Sciatic nerve (tissue), 2 donors: ENCODE data around the gene SLC25A45. TPM values are rescaled to one million over a fixed set of nuclear protein-coding genes. Genes with fewer than 3 reads are reported as not detected.
A peak's percentile ranks its signal among the peaks of the same experiment; 100 is the strongest.

Source experiments
- ATAC-seq: fragments of 200-7000 bp; cut with Tn5 transposase; one replicate; pipeline ENCODE4 v1.9.1; 2020; ENCODE audit warnings: mild to moderate bottlenecking, moderate library complexity
- DNase-seq: peaks from one replicate; pipeline ENCODE4 v3.0.0-alpha.2; 2020; ENCODE audit warnings: low spot score
- intact Hi-C: fragments of 100-400 bp; cut with DNase I; formaldehyde crosslinking; loops from one replicate; pipeline ENCODE4 v1.14.2; 2022
- total RNA-seq: library from RNA; stranded (reverse); fragmentation: NEBNext Ultra II Directional; extraction: Animal tissue kit (Norgen Biotek cat#: 25700); gene quantifications from one replicate; pipeline ENCODE4 v1.2.1, GENCODE V29; 2021
- donor health status: DM: no; HTN: no; CAD: no.
- donor health status: DM: no; HTN: no; CAD: no.

Gene SLC25A45
- total RNA-seq, 1 donor from 2014 or later: 12.0 TPM

DNA sequence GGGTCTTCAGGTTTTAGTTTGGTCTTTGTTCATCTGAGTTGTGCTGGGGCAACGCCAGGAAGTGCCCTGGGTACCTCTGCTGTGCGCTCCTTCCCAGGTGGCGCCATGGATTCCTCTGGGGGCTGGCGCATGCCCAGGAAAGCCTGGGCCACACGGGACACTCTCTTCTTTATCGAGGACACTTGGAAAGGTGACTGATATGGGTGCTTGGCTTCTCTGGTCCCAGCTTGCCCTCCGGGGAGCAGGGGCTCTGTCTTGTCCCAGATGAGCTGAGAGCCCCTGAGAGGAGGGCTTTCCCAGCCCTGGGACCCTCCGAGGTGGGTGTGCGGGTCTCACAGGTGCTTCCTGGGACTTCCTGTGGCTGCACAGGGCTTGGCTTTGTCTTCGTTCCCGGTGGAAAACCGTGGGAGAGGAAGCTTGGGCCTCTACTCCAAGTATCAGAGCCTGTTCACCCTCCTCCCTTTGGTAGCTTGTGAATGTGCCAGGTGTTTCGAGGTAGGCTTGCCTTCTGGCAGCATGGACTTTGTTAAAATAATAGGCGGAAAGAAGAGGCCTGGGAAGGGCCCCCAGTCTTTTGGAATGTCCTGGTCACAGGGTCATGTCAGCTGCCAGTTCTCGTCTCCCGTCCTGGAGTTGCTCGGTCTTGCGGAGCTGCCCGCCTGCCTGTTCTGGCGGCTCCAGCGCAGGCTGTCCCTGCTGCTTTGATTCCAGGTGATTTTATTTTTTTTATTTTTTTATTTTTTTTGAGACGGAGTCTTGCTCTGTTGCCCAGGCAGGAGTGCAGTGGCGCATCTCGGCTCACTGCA, 30.0 kb upstream of the SLC25A45 start:
- ATAC-seq (no peak), DNase-seq (peak; percentile 63)
- intact Hi-C loops: no loop called here

DNA sequence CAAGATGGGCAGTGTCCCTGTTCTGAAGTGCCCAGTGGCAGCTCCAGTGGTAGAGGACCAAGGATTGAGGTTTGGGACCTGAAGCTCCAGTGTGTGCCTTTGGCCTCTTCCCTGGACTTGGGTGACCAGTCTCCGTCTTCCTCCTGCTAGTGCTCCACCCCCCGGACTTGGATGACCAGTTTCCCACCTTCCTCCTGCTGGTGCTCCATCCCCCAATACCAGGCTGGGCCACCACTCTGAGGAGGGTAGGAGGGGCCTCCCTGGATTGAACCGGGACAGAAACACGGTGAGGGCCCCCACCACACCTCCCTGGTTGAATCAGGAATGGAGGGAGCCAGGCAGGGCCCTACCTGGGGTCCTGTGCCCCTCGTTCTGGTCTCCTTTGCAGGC, 29.2 kb upstream of the SLC25A45 start:
- DNase-seq (peak; percentile 49), ATAC-seq (no peak)
- intact Hi-C loops: no loop called here

DNA sequence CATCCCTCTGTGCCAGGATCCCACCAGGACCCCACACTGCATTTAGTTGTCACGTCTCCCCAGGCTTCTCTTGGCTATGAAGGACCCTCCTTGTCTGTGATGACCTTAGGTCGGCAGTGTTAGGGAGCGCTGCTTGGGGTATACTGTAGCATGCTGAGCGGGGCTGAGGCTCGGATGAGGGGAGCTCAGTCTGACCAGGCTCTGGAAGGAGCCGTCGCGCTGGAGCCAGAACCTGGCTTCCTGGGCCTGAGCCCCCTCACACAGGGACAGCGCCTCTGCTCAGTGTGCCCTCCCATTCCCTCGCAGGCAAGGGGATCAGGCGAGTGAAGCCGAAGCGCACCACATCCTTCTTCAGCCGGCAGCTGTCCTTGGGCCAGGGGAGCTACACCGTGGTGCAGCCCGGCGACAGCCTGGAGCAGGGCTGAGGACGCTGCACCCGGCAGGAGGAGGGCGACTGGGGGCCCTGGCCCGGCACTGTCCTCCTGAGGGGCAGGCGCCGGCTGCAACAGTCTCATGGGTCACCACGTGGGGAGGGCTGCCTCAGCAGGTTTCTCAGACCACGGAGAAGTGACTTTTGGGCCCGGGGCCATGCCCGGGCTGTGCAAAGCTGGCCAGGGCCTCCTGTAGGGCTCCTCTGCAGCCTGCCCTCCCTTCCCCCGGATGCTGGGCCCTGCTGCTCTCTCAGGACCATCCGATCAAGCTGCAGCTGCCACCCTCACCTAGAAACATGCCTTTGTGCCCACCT, 28.7 kb upstream of the SLC25A45 start:
- DNase-seq (peak; percentile 59), ATAC-seq (no peak)
- intact Hi-C loops: no loop called here

DNA sequence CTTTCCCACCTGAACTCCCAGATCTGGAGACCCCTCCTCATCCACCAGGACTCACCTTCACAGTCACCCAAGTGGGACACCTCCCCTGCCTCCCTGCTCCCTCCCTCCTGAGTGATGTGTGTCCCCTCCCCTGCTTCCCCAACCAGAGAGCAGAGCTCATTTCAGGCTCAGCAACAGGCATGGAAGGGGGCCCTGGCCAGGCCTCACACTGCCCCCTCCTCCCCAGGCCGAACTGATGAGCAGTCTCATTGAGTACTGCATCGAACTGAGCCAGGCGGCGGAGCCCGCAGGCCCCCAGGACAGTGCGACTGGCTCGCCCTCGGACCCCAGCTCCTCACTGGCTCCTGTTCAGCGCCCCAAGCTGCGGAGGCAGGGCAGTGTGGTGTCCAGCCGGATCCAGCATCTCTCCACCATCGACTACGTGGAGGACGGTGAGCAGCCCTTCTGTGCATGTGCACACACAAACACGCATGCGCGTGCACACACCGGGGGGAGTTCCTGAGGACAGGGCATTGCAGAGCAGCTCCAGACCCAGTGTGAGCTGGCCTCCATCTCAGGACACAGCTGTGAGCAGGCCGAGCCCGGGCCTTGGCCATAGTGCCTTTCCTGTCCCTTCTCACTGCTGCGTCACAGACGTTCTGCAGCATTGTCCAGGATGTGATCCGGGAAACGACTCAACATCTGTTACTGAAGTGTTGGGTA, 22.3 kb upstream of the SLC25A45 start:
- ATAC-seq: no peak
- DNase-seq: no peak
- intact Hi-C loops: no loop called here

DNA sequence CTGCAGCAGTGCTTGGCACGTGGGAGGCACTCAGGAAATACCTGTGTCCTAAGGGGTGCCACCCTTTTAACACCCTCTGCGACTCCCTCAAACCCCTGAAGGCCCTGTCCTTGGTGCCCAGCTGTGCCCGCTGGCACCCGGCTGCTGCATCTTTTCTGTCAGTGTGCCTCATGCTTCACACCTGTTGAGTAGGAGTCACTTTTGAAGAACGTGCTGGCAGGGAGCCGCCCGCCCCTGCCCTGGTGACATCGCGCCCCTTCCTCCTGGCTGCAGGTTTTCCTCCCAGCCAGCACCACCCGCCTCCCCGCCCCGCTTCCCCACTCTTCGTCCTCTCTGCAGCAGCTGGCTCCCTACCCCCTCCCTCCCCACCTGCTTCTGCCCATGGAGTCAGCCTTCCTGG, 21.8 kb upstream of the SLC25A45 start:
- DNase-seq (no peak), ATAC-seq (peak; percentile 5)
- intact Hi-C loops: no loop called here

DNA sequence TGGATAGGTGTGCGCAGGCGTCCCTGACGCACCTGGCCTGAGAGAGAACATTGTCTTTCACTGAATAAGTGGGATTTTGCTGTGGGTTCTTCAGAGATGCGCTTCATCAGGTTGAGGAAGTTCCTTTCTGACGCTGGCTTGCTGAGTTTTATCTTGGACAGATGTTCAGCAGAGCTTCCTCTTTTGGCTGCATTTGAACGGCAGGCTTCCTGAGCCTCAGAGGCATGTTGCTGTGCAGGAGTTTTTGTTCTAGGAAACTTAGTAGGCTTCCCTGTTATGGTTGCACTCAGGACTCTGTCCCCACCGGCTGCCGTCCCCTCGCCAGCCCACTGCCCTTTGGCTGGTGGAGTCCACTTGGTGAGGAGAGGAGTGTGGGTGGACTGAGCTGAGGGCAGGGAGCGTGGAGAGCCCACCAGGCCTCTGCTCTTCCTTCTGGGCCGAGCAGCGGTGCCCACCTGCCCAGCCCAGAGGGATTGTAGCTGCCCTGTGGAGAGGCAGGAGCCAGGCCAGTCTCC, 21.2 kb upstream of the SLC25A45 start:
- peak; percentile 38 for ATAC-seq
- intact Hi-C loops: no loop called here
- DNase-seq: no peak

DNA sequence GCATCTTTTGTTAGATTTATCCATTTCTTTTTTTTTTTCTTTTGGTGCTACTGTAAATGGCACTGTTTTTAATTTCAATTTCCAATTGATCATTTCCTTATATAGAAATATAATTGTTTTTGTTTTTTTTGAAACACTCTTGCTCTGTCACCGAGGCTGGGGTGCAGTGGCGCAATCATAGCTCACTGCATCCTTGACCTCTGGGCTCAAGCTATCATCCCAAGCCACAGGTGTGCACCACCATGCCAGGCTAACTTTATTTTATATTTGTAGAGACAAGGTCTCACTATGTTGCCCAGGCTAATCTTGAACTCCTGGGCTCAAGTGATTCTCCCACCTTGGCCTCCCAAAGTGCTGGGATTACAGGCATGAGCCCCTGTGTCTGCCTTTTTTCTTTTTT, 20.3 kb upstream of the SLC25A45 start:
- DNase-seq (no peak), ATAC-seq (no peak)
- intact Hi-C loops: no loop called here

DNA sequence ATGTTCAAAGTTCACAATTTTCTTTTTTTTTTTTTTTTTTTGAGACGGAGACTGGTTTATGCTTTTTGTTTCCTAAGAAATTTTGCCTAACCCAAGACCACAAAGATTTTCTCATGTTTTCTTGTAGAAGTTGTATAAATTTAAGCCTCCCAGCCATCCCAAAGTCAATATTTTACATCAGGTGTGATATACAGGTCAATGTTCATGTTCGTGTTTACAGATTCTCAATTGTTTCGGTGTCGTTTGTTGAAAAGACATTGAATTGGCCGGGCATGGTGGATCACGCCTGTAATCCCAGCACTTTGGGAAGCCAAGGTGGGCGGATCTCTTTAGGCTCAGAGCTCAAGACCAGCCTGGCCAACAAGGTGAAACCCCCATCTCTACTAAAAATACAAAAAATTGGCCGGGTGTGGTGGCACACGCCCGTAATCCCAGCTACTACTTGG, 19.4 kb upstream of the SLC25A45 start:
- DNase-seq (no peak), ATAC-seq (no peak)
- intact Hi-C loops: no loop called here

DNA sequence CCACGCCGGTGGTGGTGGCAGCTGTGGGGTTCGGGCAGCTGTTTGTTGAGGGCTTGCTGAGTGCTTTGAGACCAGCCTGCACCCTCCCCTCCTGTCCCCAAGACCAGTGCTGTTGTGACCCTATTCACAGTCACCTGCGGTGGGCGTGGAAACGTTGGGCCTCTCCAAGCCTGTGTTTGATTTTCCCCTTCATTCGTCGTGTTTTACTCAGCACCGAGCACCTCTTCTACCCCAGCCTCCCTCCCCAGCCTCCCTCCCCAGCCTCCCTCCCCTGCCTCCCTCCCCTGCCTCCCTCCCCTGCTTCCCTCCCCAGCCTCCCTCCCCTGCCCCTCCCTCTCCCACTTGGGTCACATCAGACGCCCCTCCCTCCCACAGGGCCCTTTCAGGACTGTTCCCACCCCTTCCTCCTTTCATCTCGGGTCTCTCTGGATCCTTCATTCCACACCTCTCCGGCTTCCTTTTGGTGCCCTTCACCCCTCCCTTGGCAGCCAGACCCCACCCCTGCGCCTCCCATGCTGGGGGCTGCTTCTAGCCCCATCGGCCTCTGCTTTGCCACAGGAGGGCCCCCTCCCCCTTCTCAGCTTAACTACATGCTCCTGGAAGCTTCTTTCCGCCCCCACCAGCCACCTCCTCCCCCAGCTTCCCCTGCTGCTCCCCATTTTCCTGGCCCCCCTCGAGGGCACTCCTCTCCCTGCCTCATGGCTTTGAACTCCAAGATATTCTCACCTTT, 18.8 kb upstream of the SLC25A45 start:
- DNase-seq (no peak), ATAC-seq (no peak)
- intact Hi-C loops: no loop called here

DNA sequence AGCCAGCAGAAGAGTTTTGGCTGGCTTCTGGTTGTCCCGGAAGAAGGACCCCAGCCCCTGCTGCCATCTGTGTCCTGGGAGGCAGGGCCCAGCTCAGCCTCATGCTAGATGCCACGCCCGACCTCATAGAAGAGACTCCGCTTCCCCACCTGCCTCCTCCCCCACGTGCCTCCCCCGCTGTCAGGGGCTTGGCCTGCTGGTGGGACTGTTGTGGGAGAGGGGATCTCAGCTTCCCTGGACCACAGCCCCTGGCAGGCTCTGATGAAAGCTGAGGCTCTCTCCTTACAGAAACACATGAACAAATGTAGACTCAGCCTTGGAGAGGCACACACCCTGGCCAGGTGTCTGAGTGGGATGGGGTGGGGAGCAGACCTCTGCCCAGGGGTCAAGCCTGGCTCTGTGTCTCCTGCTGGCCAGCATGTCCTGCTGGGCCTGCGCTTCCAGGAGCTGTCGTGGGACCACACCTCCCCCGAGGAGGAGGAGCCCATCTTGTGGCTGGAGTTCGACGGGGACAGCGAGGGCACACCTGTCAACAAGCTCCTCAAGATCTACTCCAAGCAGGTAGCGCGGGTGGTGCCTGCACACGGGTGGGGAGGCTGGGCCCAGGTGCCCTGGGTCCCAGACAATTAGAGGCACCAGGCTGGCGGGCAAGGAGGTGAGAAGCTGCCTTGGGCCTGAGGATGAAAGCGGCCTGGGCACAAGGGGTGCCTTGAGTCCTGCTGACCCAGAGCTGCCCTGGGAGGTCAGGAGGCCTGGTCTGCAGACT, 18.0 kb upstream of the SLC25A45 start:
- intact Hi-C loops: no loop called here
- no peak for ATAC-seq
- no peak for DNase-seq

DNA sequence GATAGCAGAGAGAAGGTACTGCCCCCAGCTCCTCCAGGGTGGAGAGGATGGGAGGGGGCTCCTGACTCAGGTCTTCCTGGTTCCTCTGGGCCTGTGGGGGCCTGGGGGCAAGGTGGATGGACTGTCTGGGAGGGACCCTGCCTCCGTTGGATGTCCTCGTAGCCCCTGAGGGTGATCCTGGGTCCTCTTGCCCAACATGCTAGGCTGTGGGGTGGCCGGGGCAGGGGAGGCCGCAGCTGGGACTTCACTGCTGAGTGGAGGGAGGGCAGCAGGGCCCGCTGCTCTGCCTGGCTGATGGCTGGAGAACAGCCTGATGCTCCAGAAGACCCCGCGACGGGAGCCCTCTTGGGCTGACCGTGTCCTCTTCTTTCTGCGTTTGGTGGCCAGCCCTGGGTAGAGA, 17.4 kb upstream of the SLC25A45 start:
- ATAC-seq (no peak), DNase-seq (no peak)
- intact Hi-C loops: no loop called here

DNA sequence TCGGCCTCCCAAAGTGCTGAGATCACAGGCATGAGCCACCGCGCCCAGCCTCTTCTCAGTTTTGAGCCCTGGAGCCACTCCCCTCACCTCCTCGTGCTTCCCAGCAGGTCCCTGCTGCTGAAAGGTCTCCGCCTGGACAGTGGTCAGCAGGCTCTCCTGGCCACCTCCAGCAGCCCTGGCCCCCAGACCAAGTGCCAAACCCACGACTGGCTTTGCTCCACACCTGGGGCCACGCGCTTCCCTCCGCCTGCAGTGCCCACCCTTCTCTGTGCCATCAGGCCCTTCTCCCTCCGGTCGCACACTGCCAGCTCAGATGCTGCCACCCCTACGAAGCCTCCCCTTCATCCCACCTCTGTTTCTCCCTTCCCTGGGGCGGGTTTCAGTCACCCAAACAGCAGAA, 16.8 kb upstream of the SLC25A45 start:
- intact Hi-C loops: no loop called here
- ATAC-seq (no peak), DNase-seq (no peak)

DNA sequence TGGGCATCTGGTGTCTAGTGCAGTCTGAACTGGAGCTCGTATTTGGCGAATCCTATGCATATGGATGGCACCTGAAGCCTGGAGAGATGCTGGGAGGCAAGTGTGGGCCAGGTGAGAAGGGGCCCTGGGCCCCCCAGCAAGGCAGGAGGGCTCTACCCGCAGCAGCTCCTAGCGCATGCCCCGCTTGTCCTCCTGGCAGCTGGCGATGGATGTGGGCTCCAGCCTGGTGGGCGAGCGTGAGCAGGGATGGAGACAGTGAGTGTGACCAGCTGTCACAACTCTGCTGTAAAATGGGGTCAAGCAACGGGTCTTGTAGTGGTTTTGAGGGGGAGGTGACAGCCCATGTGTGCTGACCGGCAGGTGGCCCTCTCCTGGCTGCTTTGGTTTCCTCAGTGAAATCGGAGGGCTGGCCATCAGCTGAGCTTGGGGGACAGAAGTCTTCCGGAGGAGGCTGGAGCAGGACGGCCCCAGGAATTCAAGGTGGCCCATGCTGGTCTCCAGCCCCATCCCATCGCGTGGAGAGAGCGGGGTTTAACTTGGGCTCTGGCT, 16.0 kb upstream of the SLC25A45 start:
- intact Hi-C loops: no loop called here
- DNase-seq (no peak), ATAC-seq (no peak)

DNA sequence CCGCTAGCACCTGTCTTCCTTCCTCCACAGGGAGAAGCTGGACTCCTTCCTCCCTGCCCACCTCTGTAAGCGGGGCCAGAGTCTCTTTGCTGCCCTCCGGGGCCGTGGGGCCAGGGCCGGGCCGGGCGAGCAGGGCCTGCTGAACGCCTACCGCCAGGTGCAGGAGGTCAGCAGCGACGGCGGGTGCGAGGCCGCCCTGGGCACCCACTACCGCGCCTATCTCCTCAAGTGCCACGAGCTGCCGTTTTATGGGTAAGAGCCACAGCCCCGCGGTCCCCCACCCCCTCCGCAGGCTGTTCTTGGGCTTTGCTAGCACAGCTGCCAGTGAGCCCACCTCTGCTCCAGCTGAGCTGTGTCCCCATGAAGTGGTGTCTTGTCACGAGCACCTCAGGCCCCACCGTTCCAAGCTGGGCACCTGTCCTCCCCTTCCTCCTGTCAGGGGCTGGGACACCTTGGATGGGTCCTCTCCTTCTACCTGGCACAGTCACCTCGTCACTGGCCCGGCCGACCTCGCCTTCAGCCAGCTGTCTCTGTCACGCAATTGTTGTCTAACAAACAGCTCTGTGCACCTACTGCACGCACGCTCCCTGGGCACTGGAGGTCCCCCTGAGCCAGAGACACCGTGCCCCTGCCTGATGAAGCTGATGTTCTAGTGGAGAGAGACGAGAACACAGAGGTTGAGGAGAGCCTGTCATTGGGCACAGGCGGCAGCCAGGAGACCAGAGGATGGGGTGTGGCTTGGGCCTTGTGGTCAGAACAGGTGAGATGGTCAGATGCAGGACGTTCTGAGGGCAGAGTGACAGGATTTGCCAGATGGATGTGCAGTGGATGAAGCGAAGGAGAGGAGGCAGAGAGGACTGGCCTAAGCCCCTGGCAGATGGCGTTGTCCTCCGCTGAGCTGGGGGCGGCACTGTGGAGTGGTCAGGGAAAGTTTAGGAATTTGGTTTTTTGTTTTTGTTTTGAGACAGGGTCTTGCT, 14.6 kb upstream of the SLC25A45 start:
- intact Hi-C loops: no loop called here
- ATAC-seq: no peak

DNA sequence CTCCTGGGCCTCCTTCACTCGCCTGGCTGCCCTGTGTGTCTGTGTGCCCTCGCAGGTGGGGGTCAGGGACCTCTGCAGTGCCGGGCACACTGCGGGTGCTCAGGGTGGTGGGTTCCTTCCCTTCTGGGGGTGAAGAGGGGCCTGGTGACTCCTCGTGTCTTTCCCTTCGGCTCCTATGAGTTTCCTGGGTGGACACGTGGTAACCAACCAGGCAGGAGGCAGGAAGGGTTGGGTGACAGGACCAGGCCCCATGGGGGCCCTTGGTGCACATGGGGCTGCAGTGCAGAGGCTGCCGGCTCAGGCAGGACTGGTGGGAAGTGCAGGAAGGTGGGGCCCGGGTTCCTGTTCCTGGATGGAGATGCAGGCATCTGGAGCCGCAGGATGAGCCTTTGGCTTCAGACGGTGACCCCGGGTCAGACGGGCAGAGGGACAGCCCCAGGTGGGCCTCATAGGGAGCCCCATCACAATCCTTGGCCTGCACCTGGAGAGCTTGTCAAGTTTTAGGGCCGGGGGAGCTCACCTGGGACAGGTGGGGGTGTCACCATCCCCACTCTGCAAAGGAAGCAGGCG, 13.6 kb upstream of the SLC25A45 start:
- intact Hi-C loops: no loop called here
- ATAC-seq (no peak), DNase-seq (no peak)

More for the DNA sequence above, 14.6 kb upstream of the SLC25A45 start:
- no peak for DNase-seq

DNA sequence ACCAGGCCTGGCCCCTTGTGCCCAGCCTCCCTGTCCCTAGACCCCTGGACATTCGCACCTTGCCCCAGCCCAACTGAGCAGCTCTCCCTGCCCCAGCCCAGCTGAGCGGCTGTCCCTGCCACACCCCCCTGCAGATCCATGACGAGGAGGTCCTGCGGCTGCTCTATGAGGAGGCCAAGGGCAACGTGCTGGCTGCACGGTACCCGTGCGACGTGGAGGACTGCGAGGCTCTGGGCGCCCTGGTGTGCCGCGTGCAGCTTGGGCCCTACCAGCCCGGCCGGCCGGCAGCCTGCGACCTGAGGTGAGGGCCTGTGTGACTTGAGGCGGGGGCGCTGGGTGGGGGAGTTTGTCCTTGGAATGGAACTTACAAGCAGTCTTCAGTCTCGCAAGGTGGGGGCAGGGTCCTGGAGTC, 11.7 kb upstream of the SLC25A45 start:
- ATAC-seq (no peak), DNase-seq (no peak)
- intact Hi-C loops: no loop called here
